Measurements from ENCODE around the gene TMEM165. TPM values are rescaled to one million over a fixed set of nuclear protein-coding genes. Genes with fewer than 3 reads are reported as not detected.

Gene TMEM165
- total RNA-seq, 8 experiments from 2014 or later = 25.9 to 102 (median 45.9) TPM

DNA sequence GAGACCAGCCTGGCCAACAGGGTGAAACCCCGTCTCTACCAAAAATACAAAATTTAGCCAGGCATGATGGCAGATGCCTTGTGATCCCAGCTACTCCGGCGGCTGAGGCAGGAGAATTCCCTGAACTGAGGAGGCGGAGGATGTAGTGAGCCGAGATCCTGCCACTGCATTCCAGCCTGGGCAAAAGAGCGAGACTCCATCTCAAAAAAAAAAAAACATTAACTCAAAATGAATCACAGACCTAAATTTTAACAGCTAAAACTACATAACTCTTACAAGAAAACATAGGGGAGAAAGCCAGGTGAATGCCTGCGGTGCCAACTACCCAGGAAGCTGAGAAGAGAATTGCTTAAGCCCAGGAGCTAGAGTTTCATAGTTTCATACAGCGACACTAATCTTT is 54.8 kb downstream of the TMEM165 start:
- in situ Hi-C loops (cut with MboI; ENCODE audit: low pct_unique_long_range_greater_than_20kb in 2 of 9, low sequenced_read_pairs in 9 of 9, unreplicated experiment in 9 of 9) = no loop called here
- no peak for ATAC-seq (replicated peaks in 6 of 8)
- Histone ChIP-seq H3K27ac (no peak overlapping the region), H3K4me1 (replicated peaks in 1 of 2) (no peaks in the 10 kb centered on the region), H3K4me3 (no peak overlapping the region)
- 78 to 100% (median 88%) methylated on average over 1 to 7 of the region's 8 CpGs; no CpG with 5 or more reads in 1 of the 10 experiments for WGBS, 10 experiments

DNA sequence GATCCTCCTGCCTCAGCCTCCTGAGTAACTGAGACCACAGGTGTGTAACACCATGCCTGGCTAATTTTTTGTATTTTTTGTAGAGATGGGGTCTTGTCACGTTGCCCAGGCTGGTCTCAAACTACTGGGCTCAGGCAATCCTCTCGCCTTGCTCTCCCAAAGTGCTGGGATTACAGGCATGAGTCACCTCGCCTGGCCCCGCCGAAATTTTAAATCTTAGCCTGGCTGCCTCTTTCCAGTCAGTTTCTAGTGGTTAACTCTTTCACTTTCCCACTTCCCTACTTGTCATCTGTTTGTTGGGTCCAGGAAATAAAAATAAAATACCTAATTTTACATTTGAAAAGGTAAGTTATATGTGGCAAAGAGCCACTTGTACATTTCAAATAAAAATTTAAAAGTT is 62.4 kb downstream of the TMEM165 start:
- peak in 2 of 8 experiments; percentile 73 to 95 for ATAC-seq (replicated peaks in 6 of 8)
- no peaks in the 10 kb centered on the region for H3K4me1 ChIP-seq (replicated peaks in 1 of 2)
- no peak overlapping the region for H3K27ac ChIP-seq
- in situ Hi-C loops (cut with MboI; ENCODE audit: low pct_unique_long_range_greater_than_20kb in 2 of 9, low sequenced_read_pairs in 9 of 9, unreplicated experiment in 9 of 9) = no loop called here
- no peak overlapping the region for H3K4me3 ChIP-seq
- 0 to 100% (median 90%) methylated on average over 1 to 5 of the region's 5 CpGs; no CpG with 5 or more reads in 3 of the 10 experiments for WGBS, 10 experiments

DNA sequence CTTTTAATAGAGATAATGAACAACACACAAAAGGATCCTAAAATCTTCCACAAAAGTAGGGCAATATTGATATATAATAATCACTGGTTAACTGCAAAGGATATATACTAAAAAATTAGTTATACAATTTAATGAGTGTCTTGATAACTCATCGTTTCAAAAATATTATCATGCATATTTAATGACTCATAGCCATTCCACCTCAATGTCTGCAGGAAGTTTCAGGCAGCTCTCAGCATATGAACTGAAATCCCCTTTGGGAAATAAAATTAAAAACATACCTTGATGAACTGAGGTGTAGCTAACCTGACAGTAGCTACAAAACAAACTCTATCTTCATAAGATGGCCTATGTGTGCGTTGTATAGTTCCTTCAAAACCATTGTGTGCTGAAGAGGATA is 62.9 kb downstream of the TMEM165 start:
- Histone ChIP-seq H3K27ac (no peak overlapping the region), H3K4me3 (no peak overlapping the region), H3K4me1 (replicated peaks in 1 of 2) (no peaks in the 10 kb centered on the region)
- WGBS, 10 experiments = 0 to 96% (median 93%) methylated on average over 1 to 2 of the region's 2 CpGs; no CpG with 5 or more reads in 1 of the 10 experiments
- in situ Hi-C loops (cut with MboI; ENCODE audit: low pct_unique_long_range_greater_than_20kb in 2 of 9, low sequenced_read_pairs in 9 of 9, unreplicated experiment in 9 of 9) = no loop called here
- ATAC-seq (replicated peaks in 6 of 8) = peak in 1 of 8 experiments; percentile 16

DNA sequence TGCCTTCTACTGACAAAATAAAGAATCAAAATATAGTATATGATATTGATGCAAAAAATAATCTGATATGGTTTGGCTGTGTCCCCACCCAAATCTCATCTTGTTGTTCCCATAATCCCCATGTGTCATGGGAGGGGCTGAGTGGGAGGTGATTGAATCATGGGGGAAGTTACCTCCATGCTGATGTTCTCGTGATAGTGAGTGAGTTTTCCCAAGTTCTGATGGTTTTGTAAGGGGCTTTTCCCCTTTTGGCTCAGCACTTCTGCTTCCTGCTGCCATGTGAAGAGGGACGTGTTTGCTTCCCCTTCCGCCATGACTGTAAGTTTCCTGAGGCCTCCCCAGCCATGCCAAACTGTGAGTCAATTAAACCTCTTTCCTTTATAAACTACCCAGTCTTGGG is 70.2 kb downstream of the TMEM165 start:
- H3K27ac ChIP-seq = no peak overlapping the region
- in situ Hi-C loops (cut with MboI; ENCODE audit: low pct_unique_long_range_greater_than_20kb in 2 of 9, low sequenced_read_pairs in 9 of 9, unreplicated experiment in 9 of 9) = no loop called here
- ATAC-seq (replicated peaks in 6 of 8) = no peak
- H3K4me3 ChIP-seq = no peak overlapping the region
- 93 to 100% (median 94%) methylated on average over 1 to 3 of the region's 3 CpGs; no CpG with 5 or more reads in 3 of the 10 experiments for WGBS, 10 experiments
- no peaks in the 10 kb centered on the region for H3K4me1 ChIP-seq (replicated peaks in 1 of 2)

DNA sequence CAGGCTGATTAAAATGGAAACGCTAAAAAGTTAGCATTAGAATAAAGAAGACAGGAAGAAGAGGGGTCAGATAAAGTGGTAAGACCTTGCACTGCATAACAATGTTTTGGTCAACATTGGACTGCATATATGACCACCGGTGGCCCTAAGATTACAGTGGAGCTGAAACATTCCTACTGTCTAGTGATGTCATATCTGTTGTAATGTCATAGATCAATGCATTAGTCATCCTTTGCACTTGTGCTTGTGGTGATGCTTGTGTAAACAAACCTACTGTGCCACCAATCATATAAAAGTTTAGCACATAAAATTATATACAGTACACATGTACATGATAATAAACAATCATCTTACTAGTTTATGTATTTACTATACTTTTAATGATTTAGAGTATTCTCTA is 73.0 kb downstream of the TMEM165 start:
- ATAC-seq (replicated peaks in 6 of 8) = peak in 4 of 8 experiments; percentile 33 to 94 (median 73)
- in situ Hi-C loops (cut with MboI; ENCODE audit: low pct_unique_long_range_greater_than_20kb in 2 of 9, low sequenced_read_pairs in 9 of 9, unreplicated experiment in 9 of 9) = no loop called here
- H3K27ac ChIP-seq = no peak overlapping the region
- H3K4me3 ChIP-seq = no peak overlapping the region
- WGBS, 10 experiments = 29 to 90% (median 75%) methylated on average over 2 of the region's 2 CpGs; no CpG with 5 or more reads in 3 of the 10 experiments
- H3K4me1 ChIP-seq (replicated peaks in 1 of 2) = no peaks in the 10 kb centered on the region

DNA sequence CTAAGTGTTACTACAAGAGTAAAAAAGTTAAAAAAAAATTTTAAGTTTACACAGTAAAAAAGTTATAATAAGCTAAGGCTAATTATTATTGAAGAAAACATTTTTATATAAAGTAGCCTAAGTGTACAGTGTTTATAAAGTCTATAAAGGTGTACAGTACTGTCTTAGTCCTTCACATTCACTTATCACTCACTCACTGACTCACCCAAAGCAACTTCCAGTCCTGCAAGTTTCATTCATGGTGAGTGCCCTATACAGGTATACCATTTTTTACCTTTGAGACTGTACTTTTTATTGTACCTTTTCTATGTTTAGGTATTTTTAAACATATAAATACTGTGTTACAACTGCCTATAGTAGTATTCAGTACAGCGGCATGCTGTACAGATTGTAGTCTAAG is 74.2 kb downstream of the TMEM165 start:
- in situ Hi-C loops (cut with MboI; ENCODE audit: low pct_unique_long_range_greater_than_20kb in 2 of 9, low sequenced_read_pairs in 9 of 9, unreplicated experiment in 9 of 9) = no loop called here
- 83 to 100% (median 100%) methylated on average over 1 of the region's 1 CpG; no CpG with 5 or more reads in 4 of the 10 experiments for WGBS, 10 experiments
- no peak overlapping the region for H3K27ac ChIP-seq
- no peak overlapping the region for H3K4me3 ChIP-seq
- no peaks in the 10 kb centered on the region for H3K4me1 ChIP-seq (replicated peaks in 1 of 2)
- ATAC-seq (replicated peaks in 6 of 8) = no peak

Other genes starting within 250 kb of the TMEM165 start
- gene SRD5A3, start 49.7 kb upstream of the TMEM165 start, total RNA-seq = 10 to 100 TPM in 2 of 8 experiments, 1 to 10 TPM in 6; 5.7 to 19.9 (median 9.0) TPM
- gene CLOCK, start 151.0 kb downstream of the TMEM165 start, total RNA-seq = 10 to 100 TPM; 12.0 to 37.7 (median 17.5) TPM
- under 1 TPM in 2 of 8 experiments, not detected in 6; 0.38 to 0.49 TPM for gene PDCL2, start 196.3 kb downstream of the TMEM165 start, total RNA-seq
- gene NMU, start 240.3 kb downstream of the TMEM165 start, total RNA-seq = 10 to 100 TPM in 7 of 8 experiments, 1 to 10 TPM in 1; 1.9 to 89.3 (median 55.8) TPM